HepG2 (cell line): ENCODE data around the gene GK. TPM values are rescaled to one million over a fixed set of nuclear protein-coding genes. Genes with fewer than 3 reads are reported as not detected.

ENCODE experiments used
- ATAC-seq: fragments of 200-7000 bp; cut with Tn5 transposase; 3 replicates; pipeline ENCODE4 v1.9.1; 2020; ENCODE audit warnings: mild to moderate bottlenecking, moderate library complexity
- BruUV-seq: library from RNA; stranded (reverse); fragments of 400-500 nt; replicated peaks from 2 replicates; lab custom pipeline; 2021; lab: Mats Ljungman, UMichigan
- CTCF ChIA-PET: fragments of 300-600 bp; formaldehyde crosslinking; extraction: SDS; loops from one replicate; lab custom pipeline; 2021; ENCODE audit warnings: low total read pairs, inconsistent platforms, low intra/inter-chr PET ratio; lab: Yijun Ruan, JAX
- POLR2A ChIA-PET: fragments of 350-600 bp; sonication (Branson Sonifier 250); formaldehyde crosslinking; loops from one replicate; lab custom pipeline; 2020; ENCODE audit warnings: antibody characterized with exemption, inconsistent platforms; lab: Yijun Ruan, JAX
- DNase-seq: peaks from one replicate; pipeline ENCODE4 v3.0.0-alpha.2; 2015; ENCODE audit warnings: low spot score
- FAIRE-seq: peaks from 3 replicates; lab custom pipeline; 2011; peaks lifted over from hg19 to GRCh38; lab: Jason Lieb, UNC
- H2AFZ ChIP-seq: one replicate; pipeline ENCODE4 v1.6.1; 2011; ENCODE audit warnings: low read length, inconsistent platforms
- H3K27ac ChIP-seq: fragments of 300-600 bp; 3 replicates; pipeline ENCODE4 v1.8.0; 2011; ENCODE audit warnings: mixed run types, mild to moderate bottlenecking, mixed read lengths, low read length, inconsistent platforms; ENCODE audit not compliant: insufficient read depth; ENCODE audit errors: extremely low read length
- H3K27me3 ChIP-seq, 2 experiments: fragments of 200-600 bp in 1 of 2; 2 replicates in 1 of 2; 3 replicates in 1 of 2; pipeline versions ENCODE4 v1.6.0 to v1.8.0; 2011; ENCODE audit warnings: low read length in 2 of 2, mild to moderate bottlenecking in 2 of 2, moderate library complexity in 2 of 2, inconsistent platforms in 1 of 2; ENCODE audit not compliant: insufficient read depth in 2 of 2, control insufficient read depth in 1 of 2
- H3K36me3 ChIP-seq, 2 experiments: fragments of 200-600 bp in 1 of 2; replicated peaks in 1 of 2; 2 replicates in 1 of 2; 3 replicates in 1 of 2; pipeline versions ENCODE4 v1.5.1 to v1.8.0; 2011; ENCODE audit warnings: low read length in 2 of 2, inconsistent platforms in 1 of 2; ENCODE audit not compliant: insufficient read depth in 2 of 2, control insufficient read depth in 1 of 2
- H3K4me1 ChIP-seq: 2 replicates; pipeline ENCODE4 v1.5.1; 2012; ENCODE audit warnings: low read length, inconsistent platforms; ENCODE audit not compliant: insufficient read depth
- H3K4me2 ChIP-seq: 2 replicates; pipeline ENCODE4 v1.6.0; 2011; ENCODE audit warnings: low read depth, low read length, inconsistent platforms
- H3K4me3 ChIP-seq, 3 experiments: fragments of 200-600 bp in 1 of 3; sonication (generic), shearing (Covaris generic) in 1 of 3; replicated peaks in 1 of 3; 2 replicates each; pipeline ENCODE4 v1.5.1; 2011 to 2016; ENCODE audit warnings: low read length in 3 of 3, inconsistent platforms in 2 of 3, low read depth in 2 of 3, mild to moderate bottlenecking in 2 of 3, control low read depth in 1 of 3, mixed read lengths in 1 of 3; ENCODE audit not compliant: insufficient read depth in 1 of 3
- H3K79me2 ChIP-seq: one replicate; pipeline ENCODE4 v1.6.1; 2011; ENCODE audit warnings: low read length, inconsistent platforms; ENCODE audit not compliant: insufficient read depth
- H3K9ac ChIP-seq: 2 replicates; pipeline ENCODE4 v1.6.0; 2011; ENCODE audit warnings: mild to moderate bottlenecking, low read depth, low read length, inconsistent platforms; ENCODE audit not compliant: insufficient read depth
- H3K9me3 ChIP-seq: 2 replicates; pipeline ENCODE4 v1.5.1; 2012; ENCODE audit warnings: mild to moderate bottlenecking, low read length
- H4K20me1 ChIP-seq: 2 replicates; pipeline ENCODE4 v1.6.0; 2011; ENCODE audit warnings: inconsistent platforms, mild to moderate bottlenecking, low read length, moderate library complexity; ENCODE audit not compliant: insufficient read depth
- HDAC1 ChIP-seq: sonication (generic); formaldehyde crosslinking; IDR thresholded peaks from 2 replicates; pipeline ENCODE4 v1.5.1; 2020; ENCODE audit warnings: mild to moderate bottlenecking, missing genetic modification reagents
- HIVEP1 ChIP-seq: sonication (generic); formaldehyde crosslinking; IDR thresholded peaks from 2 replicates; pipeline ENCODE4 v1.4.0; 2020; ENCODE audit warnings: mild to moderate bottlenecking, missing genetic modification reagents
- KDM5B ChIP-seq: sonication (generic); formaldehyde crosslinking; IDR thresholded peaks from 2 replicates; pipeline ENCODE4 v1.4.0; 2020; ENCODE audit warnings: missing genetic modification reagents, mild to moderate bottlenecking, borderline replicate concordance
- KDM6A ChIP-seq: IDR thresholded peaks from 2 replicates; pipeline ENCODE4 v1.6.1; 2016; ENCODE audit warnings: low read depth
- MYC ChIP-seq: sonication (generic); formaldehyde crosslinking; IDR thresholded peaks from 2 replicates; pipeline ENCODE4 v1.9.0; 2021; ENCODE audit warnings: missing genetic modification reagents, borderline replicate concordance
- NFIB ChIP-seq: sonication (generic); formaldehyde crosslinking; IDR thresholded peaks from 2 replicates; pipeline ENCODE4 v1.9.0; 2021; ENCODE audit warnings: missing genetic modification reagents, mild to moderate bottlenecking, borderline replicate concordance
- TBL1XR1 ChIP-seq: fragments of 150-350 bp; IDR thresholded peaks from 2 replicates; pipeline ENCODE4 v1.6.1; 2014; ENCODE audit warnings: borderline replicate concordance, low read length; ENCODE audit not compliant: partially characterized antibody
- ZFAT ChIP-seq: sonication (generic); formaldehyde crosslinking; conservative IDR thresholded peaks from 2 replicates; pipeline ENCODE4 v1.8.1; 2023; ENCODE audit warnings: missing genetic modification reagents, inconsistent platforms
- ZFP1 ChIP-seq: IDR thresholded peaks from 2 replicates; pipeline ENCODE4 v1.6.1; 2016
- ZNF3 ChIP-seq: IDR thresholded peaks from 2 replicates; pipeline ENCODE4 v1.7.0; 2017; ENCODE audit warnings: inconsistent platforms
- ZNF773 ChIP-seq: sonication (generic); formaldehyde crosslinking; IDR thresholded peaks from 2 replicates; pipeline ENCODE4 v1.4.0; 2020; ENCODE audit warnings: missing genetic modification reagents, borderline replicate concordance
- ZNF782 ChIP-seq: sonication (generic); formaldehyde crosslinking; IDR thresholded peaks from 2 replicates; pipeline ENCODE4 v1.4.0; 2020; ENCODE audit warnings: missing genetic modification reagents, mild to moderate bottlenecking, borderline replicate concordance
- WGBS: methylation state at CpG from one replicate; pipeline ENCODE4 v1.1.6; 2017; ENCODE audit warnings: low lambda C conversion rate; 5-methylcytosine and 5-hydroxymethylcytosine counted together
- in situ Hi-C: cut with HindIII; loops from 2 replicates; pipeline ENCODE4 v1.10.0; 2017; ENCODE audit warnings: low pct_unique_long_range_greater_than_20kb; ENCODE audit not compliant: extremely low pct_ligation_motif_present
- intact Hi-C: fragments of 100-400 bp; cut with micrococcal nuclease; formaldehyde crosslinking; loops from one replicate; pipeline ENCODE4 v1.10.0; 2022; ENCODE audit not compliant: unreplicated experiment
- polyA plus RNA-seq, 8 experiments: library from polyadenylated mRNA; depleted of rRNA in 3 of 8; stranded (reverse) in 7 of 8; unstranded in 1 of 8; fragments of >200 nt; fragmentation: Illumina TruSeq in 4 of 8; extraction: Trizol in 4 of 8; gene quantifications; 2 replicates each; pipeline versions ENCODE4 v1.2.1 to v1.2.3, GENCODE V29; 2011 to 2016; ENCODE audit warnings: low read depth in 4 of 8, missing spikeins in 1 of 8, mixed read lengths in 1 of 8; ENCODE audit not compliant: insufficient read depth in 1 of 8
- total RNA-seq, 5 experiments: library from RNA; depleted of rRNA; stranded (reverse); fragments of >200 nt; fragmentation: Illumina TruSeq; extraction: Trizol; gene quantifications; 2 replicates each; pipeline ENCODE4 v1.2.3, GENCODE V29; 2016; ENCODE audit warnings: low read depth in 1 of 5
- TF ChIP-seq, protein P1 (sequence below): sonication (generic); formaldehyde crosslinking; IDR thresholded peaks from 2 replicates; pipeline ENCODE4 v1.4.0; 2020; ENCODE audit warnings: missing genetic modification reagents, low read depth, mild to moderate bottlenecking, borderline replicate concordance
- TF ChIP-seq, protein P2 (sequence below): IDR thresholded peaks from 2 replicates; pipeline ENCODE4 v1.6.1; 2016; ENCODE audit warnings: mild to moderate bottlenecking, missing biosample characterization, missing genetic modification reagents
- TF ChIP-seq, protein P3 (sequence below): sonication (generic); formaldehyde crosslinking; IDR thresholded peaks from 2 replicates; pipeline ENCODE4 v1.4.0; 2020; ENCODE audit warnings: mild to moderate bottlenecking, missing genetic modification reagents
- TF ChIP-seq, protein P4 (sequence below): fragments of 450-650 bp; IDR thresholded peaks from 2 replicates; pipeline ENCODE4 v1.6.1; 2017
- TF ChIP-seq, protein P5 (sequence below): sonication (generic); formaldehyde crosslinking; IDR thresholded peaks from 2 replicates; pipeline ENCODE4 v1.4.0; 2020; ENCODE audit warnings: missing genetic modification reagents
- TF ChIP-seq, protein P6 (sequence below): sonication (generic); formaldehyde crosslinking; IDR thresholded peaks from 2 replicates; pipeline ENCODE4 v1.5.1; 2020; ENCODE audit warnings: mild to moderate bottlenecking, missing genetic modification reagents, borderline replicate concordance

The GK gene
- total and polyA plus RNA-seq, 2 of the 13 experiments (the other 11 are each of a cell fraction or from before 2014, with no cell fraction given) = 64.2 to 265 TPM

DNA sequence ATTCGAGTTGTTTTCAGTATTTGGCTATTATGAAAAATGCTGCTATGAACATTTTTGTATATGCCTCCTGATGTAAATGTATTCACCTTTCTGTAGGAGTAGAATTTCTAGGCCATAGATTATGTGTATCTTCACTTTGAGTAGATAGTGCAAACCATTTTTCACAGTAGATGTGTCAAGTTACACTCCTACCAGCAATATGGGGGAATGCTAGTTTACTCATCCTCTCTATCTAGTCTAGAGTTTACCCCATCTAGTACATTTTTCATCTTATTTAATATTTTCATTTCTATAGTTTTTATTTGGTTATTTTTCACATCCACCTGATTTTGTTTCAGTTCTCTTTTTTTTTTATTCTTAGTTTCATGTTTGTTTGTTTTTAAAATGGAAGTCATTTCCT is 59.0 kb downstream of the GK start:
- H2AFZ ChIP-seq = no peak overlapping the region
- no peak for ATAC-seq
- H3K79me2 ChIP-seq = no peaks in the 10 kb centered on the region
- 93% methylated on average over 1 of the region's 1 CpG for WGBS
- intact Hi-C loops (no loop called here), in situ Hi-C loops (loop anchor here (10.0 kb wide), 1 partner anchor 77 kb away; no protein-coding TSS in a partner anchor)
- no peaks in the 10 kb centered on the region for H3K4me1 ChIP-seq
- H3K9me3 ChIP-seq = no peaks in the 10 kb centered on the region
- DNase-seq = no peak
- no peak overlapping the region for H3K9ac ChIP-seq
- no peaks in the 10 kb centered on the region for H3K27me3 ChIP-seq
- H3K36me3 ChIP-seq = peaks cover 5 to 38% of the 10 kb centered on the region in 2 experiments
- FAIRE-seq = no peak
- POLR2A ChIA-PET = no interaction called here
- no TSS peak for BruUV-seq
- no peak overlapping the region for H3K4me2 ChIP-seq
- H3K4me3 ChIP-seq = no peak overlapping the region
- no peak overlapping the region for H3K27ac ChIP-seq
- CTCF ChIA-PET = interaction anchor here (1.2 to 2.3 kb wide), 2 partner anchors 77 to 142 kb away, joined by 5 to 10 read pairs; no protein-coding TSS in a partner anchor
- 0 out of 2 replicates have a peak, but pooled peaks cover 2% of the 10 kb centered on the region for H4K20me1 ChIP-seq
- TF ChIP-seq HIVEP1 = no peak
- TF ChIP-seq ZFP1 = no peak
- TF ChIP-seq MYC = no peak
- TF ChIP-seq TBL1XR1 = no peak
- TF ChIP-seq, protein P1, sequence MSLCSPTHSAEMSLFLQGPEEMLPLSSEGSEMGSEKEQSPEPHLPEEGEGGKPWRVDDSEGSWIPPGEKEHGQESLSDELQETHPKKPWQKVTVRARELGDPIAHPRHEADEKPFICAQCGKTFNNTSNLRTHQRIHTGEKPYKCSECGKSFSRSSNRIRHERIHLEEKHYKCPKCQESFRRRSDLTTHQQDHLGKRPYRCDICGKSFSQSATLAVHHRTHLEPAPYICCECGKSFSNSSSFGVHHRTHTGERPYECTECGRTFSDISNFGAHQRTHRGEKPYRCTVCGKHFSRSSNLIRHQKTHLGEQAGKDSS = no peak
- TF ChIP-seq ZNF3 (CRISPR knock-in tag) = no peak
- TF ChIP-seq NFIB (CRISPR knock-in tag) = no peak
- TF ChIP-seq, protein P2, sequence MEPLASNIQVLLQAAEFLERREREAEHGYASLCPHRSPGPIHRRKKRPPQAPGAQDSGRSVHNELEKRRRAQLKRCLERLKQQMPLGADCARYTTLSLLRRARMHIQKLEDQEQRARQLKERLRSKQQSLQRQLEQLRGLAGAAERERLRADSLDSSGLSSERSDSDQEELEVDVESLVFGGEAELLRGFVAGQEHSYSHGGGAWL (CRISPR knock-in tag) = no peak
- TF ChIP-seq, protein P3, sequence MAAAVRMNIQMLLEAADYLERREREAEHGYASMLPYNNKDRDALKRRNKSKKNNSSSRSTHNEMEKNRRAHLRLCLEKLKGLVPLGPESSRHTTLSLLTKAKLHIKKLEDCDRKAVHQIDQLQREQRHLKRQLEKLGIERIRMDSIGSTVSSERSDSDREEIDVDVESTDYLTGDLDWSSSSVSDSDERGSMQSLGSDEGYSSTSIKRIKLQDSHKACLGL = no peak
- TF ChIP-seq, protein P4, sequence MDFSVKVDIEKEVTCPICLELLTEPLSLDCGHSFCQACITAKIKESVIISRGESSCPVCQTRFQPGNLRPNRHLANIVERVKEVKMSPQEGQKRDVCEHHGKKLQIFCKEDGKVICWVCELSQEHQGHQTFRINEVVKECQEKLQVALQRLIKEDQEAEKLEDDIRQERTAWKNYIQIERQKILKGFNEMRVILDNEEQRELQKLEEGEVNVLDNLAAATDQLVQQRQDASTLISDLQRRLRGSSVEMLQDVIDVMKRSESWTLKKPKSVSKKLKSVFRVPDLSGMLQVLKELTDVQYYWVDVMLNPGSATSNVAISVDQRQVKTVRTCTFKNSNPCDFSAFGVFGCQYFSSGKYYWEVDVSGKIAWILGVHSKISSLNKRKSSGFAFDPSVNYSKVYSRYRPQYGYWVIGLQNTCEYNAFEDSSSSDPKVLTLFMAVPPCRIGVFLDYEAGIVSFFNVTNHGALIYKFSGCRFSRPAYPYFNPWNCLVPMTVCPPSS = no peak
- TF ChIP-seq, protein P5, sequence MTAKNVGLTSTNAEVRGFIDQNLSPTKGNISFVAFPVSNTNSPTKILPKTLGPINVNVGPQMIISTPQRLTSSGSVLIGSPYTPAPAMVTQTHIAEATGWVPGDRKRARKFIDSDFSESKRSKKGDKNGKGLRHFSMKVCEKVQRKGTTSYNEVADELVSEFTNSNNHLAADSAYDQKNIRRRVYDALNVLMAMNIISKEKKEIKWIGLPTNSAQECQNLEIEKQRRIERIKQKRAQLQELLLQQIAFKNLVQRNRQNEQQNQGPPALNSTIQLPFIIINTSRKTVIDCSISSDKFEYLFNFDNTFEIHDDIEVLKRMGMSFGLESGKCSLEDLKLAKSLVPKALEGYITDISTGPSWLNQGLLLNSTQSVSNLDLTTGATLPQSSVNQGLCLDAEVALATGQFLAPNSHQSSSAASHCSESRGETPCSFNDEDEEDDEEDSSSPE (CRISPR knock-in tag) = no peak
- TF ChIP-seq ZNF773 (CRISPR knock-in tag) = no peak
- TF ChIP-seq ZNF782 (CRISPR knock-in tag) = no peak
- no peak for TF ChIP-seq KDM5B (CRISPR knock-in tag)
- no peak for TF ChIP-seq HDAC1 (CRISPR knock-in tag)
- TF ChIP-seq ZFAT (CRISPR knock-in tag) = no peak
- TF ChIP-seq, protein P6, sequence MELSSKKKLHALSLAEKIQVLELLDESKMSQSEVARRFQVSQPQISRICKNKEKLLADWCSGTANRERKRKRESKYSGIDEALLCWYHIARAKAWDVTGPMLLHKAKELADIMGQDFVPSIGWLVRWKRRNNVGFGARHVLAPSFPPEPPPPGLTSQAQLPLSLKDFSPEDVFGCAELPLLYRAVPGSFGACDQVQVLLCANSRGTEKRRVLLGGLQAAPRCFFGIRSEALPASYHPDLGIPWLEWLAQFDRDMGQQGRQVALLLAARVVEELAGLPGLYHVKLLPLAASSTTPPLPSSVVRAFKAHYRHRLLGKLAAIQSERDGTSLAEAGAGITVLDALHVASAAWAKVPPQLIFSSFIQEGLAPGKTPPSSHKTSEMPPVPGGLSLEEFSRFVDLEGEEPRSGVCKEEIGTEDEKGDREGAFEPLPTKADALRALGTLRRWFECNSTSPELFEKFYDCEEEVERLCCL (CRISPR knock-in tag) = no peak
- no peak for TF ChIP-seq KDM6A (CRISPR knock-in tag)
